ENCODE data around the gene ISM2.

Gene ISM2

GRCh38 chr14:77526266-77526665 lies 27.6 kb upstream of the ISM2 start:
- no peak overlapping the region for H3K4me3 ChIP-seq (ENCODE audit: low read depth, low read length)
- no peak for DNase-seq (ENCODE audit: low read depth)
- TF ChIP-seq, protein P1, sequence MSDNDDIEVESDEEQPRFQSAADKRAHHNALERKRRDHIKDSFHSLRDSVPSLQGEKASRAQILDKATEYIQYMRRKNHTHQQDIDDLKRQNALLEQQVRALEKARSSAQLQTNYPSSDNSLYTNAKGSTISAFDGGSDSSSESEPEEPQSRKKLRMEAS (IDR thresholded peaks at IDR 0.05; ENCODE audit: low read depth, low read length), result no peak
- TF ChIP-seq, protein P2, sequence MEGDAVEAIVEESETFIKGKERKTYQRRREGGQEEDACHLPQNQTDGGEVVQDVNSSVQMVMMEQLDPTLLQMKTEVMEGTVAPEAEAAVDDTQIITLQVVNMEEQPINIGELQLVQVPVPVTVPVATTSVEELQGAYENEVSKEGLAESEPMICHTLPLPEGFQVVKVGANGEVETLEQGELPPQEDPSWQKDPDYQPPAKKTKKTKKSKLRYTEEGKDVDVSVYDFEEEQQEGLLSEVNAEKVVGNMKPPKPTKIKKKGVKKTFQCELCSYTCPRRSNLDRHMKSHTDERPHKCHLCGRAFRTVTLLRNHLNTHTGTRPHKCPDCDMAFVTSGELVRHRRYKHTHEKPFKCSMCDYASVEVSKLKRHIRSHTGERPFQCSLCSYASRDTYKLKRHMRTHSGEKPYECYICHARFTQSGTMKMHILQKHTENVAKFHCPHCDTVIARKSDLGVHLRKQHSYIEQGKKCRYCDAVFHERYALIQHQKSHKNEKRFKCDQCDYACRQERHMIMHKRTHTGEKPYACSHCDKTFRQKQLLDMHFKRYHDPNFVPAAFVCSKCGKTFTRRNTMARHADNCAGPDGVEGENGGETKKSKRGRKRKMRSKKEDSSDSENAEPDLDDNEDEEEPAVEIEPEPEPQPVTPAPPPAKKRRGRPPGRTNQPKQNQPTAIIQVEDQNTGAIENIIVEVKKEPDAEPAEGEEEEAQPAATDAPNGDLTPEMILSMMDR (IDR thresholded peaks at IDR 0.05; ENCODE audit: low read depth, low read length), result no peak
- TF ChIP-seq POLR2A (IDR thresholded peaks at IDR 0.05; ENCODE audit: extremely low read depth, insufficient read length), result no peak
- no peak for TF ChIP-seq MYC (IDR thresholded peaks at IDR 0.05; ENCODE audit: low read depth, low read length)

DNA sequence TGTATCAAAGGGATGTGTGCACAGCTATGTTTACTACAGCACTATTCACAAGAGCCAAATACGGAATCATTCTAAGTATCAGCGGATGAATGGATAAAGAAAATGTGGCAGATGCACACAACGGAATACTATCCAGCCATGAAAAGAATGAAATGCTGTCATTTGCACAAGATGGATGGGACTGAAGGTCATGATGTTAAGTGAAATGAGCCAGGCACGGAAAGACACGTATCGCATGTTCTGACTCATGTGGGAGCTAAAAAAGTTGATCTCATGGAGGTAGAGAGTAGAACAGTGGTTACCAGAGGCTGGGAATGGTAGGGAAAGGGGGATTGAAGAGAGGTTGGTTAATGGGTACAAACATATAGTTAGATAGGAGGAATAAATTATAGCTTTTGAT lies 25.9 kb upstream of the ISM2 start:
- no peak overlapping the region for H3K4me3 ChIP-seq (ENCODE audit: low read depth, low read length)
- no peak for DNase-seq (ENCODE audit: low read depth)
- no peak for TF ChIP-seq MYC (IDR thresholded peaks at IDR 0.05; ENCODE audit: low read depth, low read length)

DNA sequence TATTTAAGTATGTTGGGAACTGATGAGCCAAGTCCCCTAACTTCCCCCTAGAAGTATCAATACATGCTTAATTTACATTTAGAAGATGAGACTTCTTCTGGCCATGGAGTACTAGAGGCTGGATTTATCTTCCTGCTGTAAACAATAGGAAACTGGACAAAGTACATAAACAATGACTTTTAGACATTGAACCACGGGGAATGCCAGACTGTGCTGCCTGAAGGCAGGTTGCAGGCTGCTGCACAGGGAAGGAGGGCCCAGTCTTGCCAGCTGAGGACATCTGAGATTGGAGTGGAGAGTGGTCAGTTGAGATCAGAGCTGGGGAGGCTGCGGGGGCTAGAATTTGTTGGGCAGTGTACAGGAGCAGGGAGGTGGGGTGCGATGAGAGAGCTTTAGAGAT lies 24.5 kb upstream of the ISM2 start:
- TF ChIP-seq, protein P2 (IDR thresholded peaks at IDR 0.05; ENCODE audit: low read depth, low read length), result no peak
- TF ChIP-seq POLR2A (IDR thresholded peaks at IDR 0.05; ENCODE audit: extremely low read depth, insufficient read length), result no peak
- TF ChIP-seq, protein P1 (IDR thresholded peaks at IDR 0.05; ENCODE audit: low read depth, low read length), result no peak
- TF ChIP-seq MYC (IDR thresholded peaks at IDR 0.05; ENCODE audit: low read depth, low read length), result no peak
- no peak overlapping the region for H3K4me3 ChIP-seq (ENCODE audit: low read depth, low read length)
- DNase-seq (ENCODE audit: low read depth), result no peak

DNA sequence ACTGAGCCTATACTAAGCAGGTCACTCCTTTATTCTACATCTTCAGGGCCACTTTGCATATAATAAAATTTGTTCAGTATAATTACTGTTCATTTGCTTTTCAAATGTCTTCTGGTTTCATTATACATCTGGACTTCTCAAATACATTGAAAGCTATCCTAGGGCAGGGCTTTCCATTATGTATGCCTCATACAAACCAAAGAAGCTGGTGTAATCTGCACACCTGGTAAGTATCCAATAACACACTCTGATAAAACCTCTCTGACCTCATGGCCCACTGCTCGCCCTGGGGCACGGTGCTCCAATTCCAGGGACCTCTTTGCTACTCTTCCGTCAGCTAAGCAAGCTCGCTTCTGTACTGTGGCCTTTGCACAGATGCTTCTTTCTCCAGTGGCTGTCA lies 21.9 kb upstream of the ISM2 start:
- TF ChIP-seq POLR2A (IDR thresholded peaks at IDR 0.05; ENCODE audit: extremely low read depth, insufficient read length) (no peak), MYC (IDR thresholded peaks at IDR 0.05; ENCODE audit: low read depth, low read length) (no peak)
- TF ChIP-seq, protein P2 (IDR thresholded peaks at IDR 0.05; ENCODE audit: low read depth, low read length), result no peak
- TF ChIP-seq, protein P1 (IDR thresholded peaks at IDR 0.05; ENCODE audit: low read depth, low read length), result no peak
- no peak for DNase-seq (ENCODE audit: low read depth)
- H3K4me3 ChIP-seq (ENCODE audit: low read depth, low read length), result no peak overlapping the region

DNA sequence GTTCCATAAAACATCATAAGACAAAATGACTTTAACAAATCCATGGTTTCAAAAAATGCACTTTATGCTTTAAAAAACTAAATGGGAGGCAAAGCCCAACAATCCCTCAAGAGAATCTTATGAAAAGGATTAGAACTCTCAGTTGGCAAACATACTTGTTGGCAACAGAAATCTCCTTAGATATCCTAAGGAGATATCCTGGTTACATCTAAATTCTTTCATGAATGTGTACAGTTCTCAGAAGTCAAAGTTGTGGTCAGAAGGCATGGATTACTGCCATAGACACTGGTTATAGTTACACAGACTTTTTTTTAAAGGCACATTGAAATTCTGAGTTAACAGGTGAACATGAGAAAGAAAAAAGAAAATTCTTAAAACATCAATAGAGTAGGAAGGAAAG lies 17.5 kb upstream of the ISM2 start:
- H3K4me3 ChIP-seq (ENCODE audit: low read depth, low read length), result no peak overlapping the region
- no peak for DNase-seq (ENCODE audit: low read depth)
- no peak for TF ChIP-seq POLR2A (IDR thresholded peaks at IDR 0.05; ENCODE audit: extremely low read depth, insufficient read length)
- TF ChIP-seq MYC (IDR thresholded peaks at IDR 0.05; ENCODE audit: low read depth, low read length), result no peak
- TF ChIP-seq, protein P1 (IDR thresholded peaks at IDR 0.05; ENCODE audit: low read depth, low read length), result no peak
- TF ChIP-seq, protein P2 (IDR thresholded peaks at IDR 0.05; ENCODE audit: low read depth, low read length), result no peak

- no peak for DNase-seq (ENCODE audit: low read depth)
- TF ChIP-seq POLR2A (IDR thresholded peaks at IDR 0.05; ENCODE audit: extremely low read depth, insufficient read length), result no peak
- TF ChIP-seq, protein P1 (IDR thresholded peaks at IDR 0.05; ENCODE audit: low read depth, low read length), result no peak
- TF ChIP-seq MYC (IDR thresholded peaks at IDR 0.05; ENCODE audit: low read depth, low read length), result no peak
- TF ChIP-seq, protein P2 (IDR thresholded peaks at IDR 0.05; ENCODE audit: low read depth, low read length), result no peak
- H3K4me3 ChIP-seq (ENCODE audit: low read depth, low read length), result no peak overlapping the region
Observed at GRCh38 chr14:77511486-77512162, 13.0 kb upstream of the ISM2 start.

Data from NB4 (cell line).